HG03175 (cell line): ENCODE data around the gene MUC4.
"Not testable (repeated sequence)": the region's sequence is repeated elsewhere in the genome, so short reads cannot be mapped to it uniquely, and the experiment has no call there.

Experiments used
- ATAC-seq: cut with Tn5 transposase; IDR thresholded peaks from one replicate; pipeline ENCODE4 v1.9.1; 2021; ENCODE audit warnings: mild to moderate bottlenecking, moderate library complexity; ENCODE audit not compliant: unreplicated experiment

Gene MUC4

DNA sequence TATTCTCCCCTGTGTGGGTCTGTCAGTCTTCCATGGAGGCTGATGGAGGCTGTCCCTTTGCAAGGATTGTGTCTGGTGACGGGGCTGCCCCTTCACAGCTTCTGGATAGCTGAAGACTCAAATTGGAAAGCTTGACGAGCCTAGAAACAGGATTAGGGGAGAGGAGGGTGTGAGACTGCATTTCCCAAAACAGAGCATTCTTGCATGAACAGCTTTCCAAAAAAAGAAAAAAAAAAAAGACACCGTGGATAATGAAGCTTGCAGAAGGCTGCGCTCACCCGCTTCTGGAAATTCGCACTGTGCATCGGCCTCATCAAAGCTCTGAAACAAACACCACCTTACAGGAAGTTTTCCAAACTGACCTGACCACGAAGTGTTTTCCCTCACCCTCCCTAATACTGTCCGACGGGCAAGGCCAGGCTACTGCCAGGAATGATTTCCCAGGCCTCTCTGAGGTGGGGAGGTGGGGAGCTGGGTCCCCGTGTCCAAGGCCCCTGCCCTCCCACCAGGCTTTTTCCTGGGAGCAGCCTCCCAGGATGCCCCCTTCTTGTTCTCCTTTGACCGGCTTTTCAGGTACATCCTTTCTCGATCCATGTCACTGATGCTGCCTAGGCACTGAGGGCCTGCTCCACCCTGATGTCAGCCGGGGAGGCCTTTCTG, 24.9 kb upstream of the MUC4 start:
- no peak for ATAC-seq

DNA sequence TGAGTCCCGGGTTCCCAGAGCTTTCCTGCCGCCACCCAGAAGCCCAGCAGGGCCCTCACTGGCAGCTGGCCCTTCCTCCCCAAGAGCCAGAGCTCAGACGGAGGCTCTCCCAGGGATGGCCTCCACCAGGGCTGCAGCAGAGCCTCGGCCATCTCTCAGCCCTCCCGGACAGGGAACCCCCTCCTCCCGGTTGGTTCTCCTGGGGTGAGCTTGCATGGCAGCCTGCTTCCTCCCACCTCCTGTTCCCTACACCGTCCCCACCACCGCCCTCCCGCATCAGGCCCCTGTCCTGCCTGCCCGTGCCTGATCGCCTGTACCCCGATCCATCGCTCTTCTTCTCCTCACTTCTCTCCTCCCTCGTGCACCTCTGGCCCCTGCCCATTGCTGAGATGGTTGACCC, 24.1 kb upstream of the MUC4 start:
- ATAC-seq: no peak

DNA sequence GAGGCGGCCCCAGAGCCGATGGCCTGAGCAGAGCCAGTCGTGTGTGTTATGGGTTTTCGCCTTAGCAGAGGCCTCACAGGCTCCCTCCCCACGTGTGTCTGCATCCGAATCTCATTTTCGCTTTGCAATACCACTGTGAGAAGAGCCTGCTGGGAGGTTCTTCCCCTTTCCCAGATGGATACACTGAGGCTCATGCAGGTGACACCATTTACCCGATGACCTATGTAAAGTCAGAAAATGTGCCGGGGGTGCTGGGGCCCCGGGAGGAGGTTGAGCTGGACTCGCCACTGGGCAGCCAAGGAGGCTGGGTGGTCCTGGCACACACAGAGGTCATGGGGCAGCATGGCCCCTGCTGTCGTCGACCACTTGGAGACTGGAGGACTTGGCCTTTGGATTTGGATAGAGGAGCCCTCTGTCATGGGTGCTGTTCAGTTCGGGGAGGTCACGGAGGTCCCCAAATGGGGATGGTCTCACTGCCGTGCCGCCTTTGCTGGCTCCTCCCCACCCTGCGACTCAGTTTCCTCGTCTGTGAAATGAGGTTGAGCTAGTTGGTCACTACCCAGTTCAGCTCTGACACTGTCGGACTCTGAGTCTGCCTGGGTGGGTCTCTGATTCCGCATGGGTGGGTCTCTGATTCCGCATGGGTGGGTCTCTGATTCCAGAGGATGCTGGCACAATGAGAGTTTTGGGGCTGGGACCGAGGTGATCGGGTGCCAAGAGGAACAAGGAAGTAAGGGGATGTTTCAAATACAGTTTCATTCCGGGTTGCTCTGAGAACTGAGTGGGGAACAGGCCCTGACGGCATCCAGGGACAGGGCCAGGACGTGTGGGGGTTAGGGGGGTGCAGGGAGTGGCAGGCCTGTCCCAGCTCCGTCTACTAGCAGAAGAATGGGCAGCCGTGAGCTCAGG, 23.2 kb upstream of the MUC4 start:
- no peak for ATAC-seq

DNA sequence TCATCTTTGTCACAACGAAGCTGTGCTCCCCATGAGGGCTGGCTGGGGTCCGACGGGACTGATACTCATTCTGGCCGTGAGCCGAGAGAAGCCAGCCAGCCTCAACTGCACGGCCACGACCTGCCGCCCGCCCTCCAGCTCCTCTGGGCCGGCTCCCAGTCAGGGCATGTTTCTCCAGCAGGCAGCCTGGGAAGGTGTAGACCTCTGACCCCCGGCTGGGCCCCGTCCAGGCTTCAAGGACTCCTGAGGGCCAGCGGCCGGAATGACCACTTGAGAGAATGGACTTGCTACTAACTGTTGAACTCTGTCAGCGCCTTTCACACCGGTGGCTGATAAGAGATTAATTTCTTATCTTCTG, 18.1 kb upstream of the MUC4 start:
- ATAC-seq: no peak

DNA sequence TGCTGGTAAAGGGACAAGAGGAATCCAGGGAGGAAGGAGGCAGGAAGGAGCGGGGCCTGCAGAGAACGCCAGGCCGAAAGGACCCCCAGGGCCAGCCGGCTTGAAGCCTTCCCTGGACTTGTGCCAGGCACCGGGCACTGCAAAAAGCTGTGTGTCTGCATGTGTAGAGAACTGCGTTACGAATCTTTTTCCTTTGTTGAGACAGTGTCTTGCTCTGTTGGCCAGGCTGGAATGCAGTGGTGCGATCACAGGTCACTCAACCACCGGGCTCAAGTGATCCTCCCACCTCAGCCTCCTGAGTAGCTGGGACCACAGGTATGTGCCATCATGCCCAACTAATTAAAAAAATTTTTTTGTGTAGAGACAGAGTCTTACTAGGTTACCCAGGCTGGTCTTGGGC, 17.0 kb upstream of the MUC4 start:
- no peak for ATAC-seq

DNA sequence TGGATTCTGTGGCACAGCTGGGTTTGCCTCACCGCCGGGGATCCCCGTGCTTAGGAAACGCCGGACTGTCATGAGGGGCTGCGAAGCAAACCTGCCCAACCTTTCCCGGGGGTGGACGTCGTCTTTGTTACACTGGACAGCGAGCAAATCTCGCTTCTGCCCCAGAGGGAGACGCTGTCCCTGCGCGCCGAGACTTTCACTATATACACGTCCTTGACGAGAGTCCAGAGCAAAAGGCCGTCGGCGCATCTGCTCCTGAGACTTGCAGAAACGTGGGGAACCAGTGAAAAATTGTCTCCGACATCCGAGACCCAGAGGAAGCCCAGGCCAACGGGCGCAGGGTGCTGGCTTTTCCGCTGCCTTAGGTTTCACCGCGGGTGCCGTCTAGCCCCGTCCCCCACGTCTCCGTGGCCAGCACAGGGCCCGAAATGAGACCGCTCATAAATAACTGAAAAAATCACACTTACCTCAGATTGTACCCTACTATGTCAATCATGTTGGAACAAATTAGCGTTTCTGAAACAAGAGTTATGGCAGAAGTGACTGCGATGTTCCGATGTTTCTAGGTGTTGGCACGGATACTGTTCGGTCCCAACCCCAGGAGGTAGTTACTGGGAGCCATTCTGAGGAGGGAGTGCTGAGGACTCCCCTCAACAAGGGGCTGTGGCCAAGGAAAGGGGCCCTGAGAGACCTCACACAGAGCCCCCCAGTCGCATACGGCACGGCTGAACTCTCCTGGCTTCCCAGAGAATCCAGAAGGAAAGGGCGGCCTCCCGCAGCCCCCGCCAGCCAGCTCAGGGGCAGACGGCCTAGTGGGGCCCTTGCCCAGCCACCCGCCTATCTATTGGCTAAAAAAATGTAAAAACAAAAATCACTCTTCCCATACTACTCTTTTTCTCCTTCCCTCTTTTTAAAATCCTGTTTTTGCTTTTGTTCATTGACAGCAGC, 14.4 kb upstream of the MUC4 start:
- ATAC-seq: no peak

DNA sequence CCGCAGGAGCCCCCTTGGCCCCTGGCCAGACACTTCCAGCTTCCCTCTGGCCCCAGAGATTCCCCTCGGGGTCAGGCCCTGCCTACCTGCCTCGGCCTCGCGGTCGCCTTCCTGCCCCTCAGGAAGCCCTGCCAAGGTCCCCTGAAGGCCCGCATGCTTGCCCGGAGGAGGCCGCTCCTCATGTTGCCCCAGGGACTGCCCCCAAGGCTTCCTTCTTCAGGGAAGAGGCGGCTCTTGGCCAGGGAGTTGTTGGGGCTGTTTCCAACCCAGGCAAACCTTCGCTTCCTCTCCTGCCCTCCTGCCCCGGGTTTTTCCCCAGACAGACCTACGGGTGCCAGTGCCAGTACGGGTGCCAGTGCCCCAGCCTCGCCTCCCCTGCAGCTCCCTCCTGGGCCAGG, 13.5 kb upstream of the MUC4 start:
- no peak for ATAC-seq

DNA sequence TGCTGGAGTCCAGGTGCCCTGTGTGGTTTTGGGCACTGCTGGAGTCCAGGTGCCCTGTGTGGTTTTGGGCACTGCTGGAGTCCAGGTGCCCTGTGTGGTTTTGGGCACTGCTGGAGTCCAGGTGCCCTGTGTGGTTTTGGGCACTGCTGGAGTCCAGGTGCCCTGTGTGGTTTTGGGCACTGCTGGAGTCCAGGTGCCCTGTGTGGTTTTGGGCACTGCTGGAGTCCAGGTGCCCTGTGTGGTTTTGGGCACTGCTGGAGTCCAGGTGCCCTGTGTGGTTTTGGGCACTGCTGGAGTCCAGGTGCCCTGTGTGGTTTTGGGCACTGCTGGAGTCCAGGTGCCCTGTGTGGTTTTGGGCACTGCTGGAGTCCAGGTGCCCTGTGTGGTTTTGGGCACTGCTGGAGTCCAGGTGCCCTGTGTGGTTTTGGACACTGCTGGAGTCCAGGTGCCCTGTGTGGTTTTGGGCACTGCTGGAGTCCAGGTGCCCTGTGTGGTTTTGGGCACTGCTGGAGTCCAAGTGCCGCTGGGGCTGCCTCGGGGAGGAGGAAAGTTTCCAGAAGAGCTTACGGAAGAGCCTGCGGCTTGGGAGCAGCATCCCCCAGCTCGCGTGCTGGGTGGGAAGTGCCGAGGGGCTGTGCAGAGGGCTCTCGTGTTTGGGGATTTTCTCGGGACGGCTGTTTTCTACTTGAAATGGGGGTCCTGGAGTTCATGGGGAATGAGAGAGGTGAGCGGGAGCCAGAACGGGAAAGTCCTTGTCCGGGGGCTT, 12.9 kb upstream of the MUC4 start:
- not testable (repeated sequence) for ATAC-seq

DNA sequence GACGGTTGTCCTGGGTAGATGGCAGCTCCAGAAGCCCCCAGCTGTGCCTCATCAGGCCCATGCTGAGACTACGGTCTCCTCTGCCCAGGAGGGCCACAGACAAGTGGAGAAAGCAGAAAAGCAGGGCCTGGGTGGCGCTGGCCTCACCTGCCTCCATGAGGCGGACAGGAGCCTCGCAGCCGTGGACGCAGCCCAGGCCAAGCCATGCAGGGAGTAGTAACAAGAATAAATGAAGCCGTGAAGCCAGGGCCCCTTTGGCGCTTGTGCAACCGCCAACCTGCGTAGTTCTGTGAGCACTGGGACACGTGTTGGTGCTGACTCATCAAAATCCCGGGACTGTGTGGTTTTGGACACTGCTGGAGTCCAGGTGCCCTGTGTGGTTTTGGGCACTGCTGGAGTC, 12.3 kb upstream of the MUC4 start:
- ATAC-seq: no peak

DNA sequence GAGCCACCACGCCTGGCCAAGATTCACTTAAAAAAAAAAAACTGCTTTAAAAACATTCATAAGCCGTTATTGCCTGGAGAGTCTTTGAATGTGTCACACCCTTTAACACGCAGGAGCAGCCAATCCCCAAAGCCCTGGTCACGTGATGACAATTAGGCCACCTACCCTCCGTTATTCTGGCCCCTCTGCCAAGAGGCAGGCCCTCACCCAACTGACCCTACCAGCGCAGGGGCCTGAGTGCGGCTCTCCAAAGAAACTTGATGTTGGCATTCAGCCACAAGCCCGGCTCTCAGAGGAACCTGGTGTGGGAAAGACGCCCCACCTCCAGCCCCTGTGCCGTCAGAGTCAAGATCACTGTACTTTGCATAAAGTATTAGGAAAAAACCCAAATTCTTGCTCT, 11.6 kb upstream of the MUC4 start:
- ATAC-seq: no peak

DNA sequence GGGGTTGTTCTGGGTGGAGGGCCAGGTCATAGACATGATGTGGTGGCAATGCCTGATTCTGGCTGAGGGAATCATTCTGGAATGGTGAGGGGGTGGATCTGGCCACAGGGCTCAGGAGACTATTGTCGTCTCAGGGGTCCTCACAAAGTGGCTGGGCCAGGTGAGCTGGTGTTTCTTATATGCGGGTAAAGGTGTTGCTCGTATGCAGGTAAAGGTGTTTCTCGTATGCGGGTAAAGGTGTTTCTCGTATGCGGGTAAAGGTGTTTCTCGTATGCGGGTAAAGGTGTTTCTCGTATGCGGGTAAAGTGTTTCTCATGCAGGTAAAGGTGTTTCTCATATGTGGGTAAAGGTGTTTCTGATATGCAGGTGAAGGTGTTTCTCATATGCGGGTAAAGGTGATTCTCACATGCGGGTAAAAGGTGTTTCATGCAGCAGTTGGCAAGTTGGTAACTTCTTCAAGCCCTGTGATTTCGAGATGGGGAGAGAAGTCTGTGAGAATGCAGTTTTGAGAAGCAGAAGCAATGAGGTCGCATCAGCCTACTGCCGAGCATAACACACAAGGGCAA, 10.5 kb upstream of the MUC4 start:
- ATAC-seq: no peak

DNA sequence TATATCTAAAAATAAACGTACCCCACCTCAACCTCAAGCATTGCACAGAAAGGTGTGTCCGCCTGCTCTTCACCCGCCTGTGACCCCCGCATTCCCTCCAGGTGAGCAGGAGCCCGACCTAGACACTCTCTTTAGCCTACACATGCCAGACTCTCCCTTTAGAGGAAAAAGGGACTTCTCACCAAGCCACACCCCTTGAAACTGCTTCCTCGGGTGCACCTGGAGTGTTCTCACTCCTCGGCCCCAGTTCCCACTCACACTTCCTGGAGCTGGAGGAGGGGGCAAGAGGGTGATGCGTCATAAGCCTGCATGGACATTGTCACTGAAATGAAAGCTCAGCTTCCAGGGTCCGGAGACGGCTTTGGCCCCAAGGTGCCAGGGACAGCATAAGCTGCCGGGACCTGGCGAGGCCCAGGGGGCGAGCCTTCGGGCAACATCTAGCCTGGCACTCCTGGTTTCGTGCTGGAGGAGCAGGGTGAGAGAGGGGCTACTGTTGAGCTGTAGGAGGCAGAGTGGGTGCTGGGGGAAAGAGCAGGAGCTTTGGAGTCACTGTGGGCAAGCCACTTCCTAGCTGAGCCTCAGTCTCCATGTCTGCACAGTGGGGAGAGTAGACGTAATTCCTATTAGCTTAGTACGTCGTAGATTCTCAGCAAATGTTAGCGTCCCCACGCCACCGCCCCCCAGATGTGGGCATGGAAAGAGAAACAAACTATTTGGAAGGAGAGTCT, 9.8 kb upstream of the MUC4 start:
- no peak for ATAC-seq

DNA sequence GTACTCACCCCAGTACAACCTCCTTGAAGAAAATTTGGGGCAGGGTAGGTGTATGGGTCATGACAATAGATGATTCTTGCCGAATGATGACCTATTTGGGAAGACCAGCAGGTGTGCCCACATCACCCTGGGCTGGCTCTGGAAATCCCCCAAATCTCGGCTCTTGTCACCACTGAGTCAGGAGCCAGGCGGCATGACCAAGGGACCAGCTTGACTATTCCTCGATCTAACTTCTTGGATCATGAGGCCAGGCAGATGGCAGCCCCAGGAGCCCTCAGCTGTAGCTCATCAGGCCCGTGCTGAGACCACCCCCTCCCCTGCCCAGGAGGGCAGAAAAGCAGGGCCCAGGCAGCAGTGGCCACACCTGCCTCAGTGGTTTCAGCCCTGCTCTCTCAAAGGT, 9.2 kb upstream of the MUC4 start:
- ATAC-seq: no peak

DNA sequence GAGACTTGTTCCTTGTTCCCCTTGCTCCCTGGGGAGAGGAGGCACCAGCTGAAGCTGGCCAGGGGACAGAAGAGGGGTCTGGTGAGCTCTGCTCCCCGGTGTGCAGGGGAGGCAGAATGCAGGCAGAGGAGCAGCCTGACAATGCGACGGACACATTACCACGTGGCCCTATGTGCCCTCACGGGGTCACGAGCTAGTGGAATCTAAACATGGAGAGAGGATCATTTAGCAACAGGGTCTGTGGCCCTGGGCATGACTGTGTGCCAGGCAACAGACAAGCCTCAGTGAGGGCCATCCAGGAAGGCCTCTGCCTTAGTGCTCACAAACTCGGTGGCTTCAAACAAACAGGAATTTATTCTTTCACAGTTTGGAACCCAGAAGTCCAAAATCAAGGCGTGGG, 8.5 kb upstream of the MUC4 start:
- ATAC-seq: no peak

DNA sequence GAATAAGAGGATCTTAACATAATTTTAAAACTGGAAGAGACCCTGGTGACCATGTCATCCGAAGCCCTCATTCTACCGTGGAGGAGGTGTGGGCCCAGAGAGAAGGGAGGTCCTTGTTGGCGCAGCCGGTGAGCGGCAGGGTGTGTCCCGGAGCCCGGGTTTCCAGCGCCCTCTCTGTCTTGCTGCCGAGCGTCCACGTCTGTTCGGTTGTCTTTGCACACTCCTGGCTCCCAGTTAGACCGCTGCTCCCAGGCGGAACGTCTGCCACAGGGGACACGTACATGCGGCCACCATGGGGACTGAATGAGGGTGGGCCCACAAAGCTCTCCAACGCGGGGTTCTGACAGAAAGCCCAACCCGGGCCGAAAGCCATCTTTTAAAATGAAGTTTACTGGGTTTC, 6.6 kb upstream of the MUC4 start:
- ATAC-seq: no peak

DNA sequence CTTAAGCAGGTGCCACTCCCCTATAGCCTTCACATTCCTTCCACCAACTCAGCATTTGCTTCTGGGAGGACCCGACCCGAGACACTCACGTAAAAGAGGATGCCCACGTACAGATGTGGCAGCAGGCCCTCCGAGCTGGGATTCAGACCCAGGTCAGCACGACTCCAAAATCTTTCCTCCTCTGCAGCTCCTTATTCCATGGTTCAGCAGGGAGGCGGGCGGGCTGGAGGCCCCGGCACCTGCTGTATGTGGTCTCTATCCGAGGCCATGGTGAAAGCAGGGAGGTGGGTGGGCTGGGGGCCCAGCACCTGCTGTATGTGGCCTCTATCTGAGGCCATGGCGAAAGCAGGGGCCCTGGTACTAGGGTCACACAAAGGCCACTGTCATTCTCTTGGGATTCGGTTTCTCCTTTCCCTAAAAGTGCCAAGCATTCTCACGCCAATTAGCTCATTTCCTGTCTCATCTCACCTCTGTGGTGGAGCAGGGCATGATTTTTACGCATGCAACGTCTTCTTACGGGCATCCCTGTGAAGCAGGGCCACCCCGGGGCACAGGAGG, 5.9 kb upstream of the MUC4 start:
- ATAC-seq: no peak

DNA sequence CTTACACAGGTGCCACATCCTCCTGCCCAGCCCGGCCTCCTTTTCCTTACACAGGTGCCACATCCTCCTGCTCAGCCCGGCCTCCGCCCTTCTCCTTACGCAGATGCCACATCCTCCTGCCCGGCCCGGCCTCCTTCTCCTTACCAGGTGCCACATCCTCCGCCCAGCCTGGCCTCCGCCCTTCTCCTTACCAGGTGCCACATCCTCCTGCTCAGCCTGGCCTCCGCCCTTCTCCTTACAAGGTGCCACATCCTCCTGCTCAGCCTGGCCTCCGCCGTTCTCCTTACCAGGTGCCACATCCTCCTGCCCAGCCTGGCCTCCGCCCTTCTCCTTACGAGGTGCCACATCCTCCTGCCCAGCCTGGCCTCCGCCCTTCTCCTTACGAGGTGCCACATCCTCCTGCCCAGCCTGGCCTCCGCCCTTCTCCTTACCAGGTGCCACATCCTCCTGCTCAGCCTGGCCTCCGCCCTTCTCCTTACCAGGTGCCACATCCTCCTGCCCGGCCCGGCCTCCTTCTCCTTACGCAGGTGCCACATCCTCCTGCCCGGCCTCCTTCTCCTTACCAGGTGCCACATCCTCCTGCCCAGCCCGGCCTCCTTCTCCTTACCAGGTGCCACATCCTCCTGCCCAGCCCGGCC, 4.7 kb upstream of the MUC4 start:
- ATAC-seq: not testable (repeated sequence)

DNA sequence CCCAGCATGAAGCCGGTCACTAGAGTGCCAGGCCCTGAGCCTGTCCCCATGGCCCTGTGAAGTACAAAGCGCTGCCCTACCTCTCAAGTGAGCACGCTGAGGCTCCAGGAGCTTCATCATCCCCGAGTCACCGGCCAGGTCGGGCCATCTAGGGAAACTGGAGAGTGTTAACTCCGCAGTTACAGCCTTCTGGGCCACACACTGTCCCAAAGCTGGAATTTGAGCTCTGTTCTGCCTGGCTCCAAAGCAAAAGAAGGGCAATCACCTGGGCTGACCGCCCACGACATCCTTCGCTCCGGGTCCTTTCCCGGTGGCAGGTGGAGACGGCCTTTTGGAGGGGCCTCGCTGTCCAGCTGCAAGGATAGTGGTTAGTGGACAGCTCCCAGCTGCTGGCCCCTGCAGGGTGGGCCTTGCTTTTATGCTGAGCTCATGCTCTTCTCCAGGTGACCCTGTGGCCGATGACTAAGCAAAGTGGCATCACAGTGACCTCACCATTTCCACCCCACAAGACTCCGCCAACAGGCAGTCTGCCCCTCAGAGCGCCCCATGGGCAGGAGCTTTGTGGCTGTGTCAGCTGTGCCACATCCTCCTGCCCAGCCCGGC, 3.5 kb upstream of the MUC4 start:
- no peak for ATAC-seq
